BLaER1 treated with 17β-estradiol and CSF1 and Interleukin-3, amounts not matched to agents 10 nM and 100 nM (cell line): ENCODE data around the gene ALDH8A1.
A peak's percentile ranks its signal among the peaks of the same experiment; 100 is the strongest.

Experiments
- H3K27ac ChIP-seq, 11 experiments: shearing (Covaris generic); formaldehyde crosslinking; 2 replicates each; pipeline ENCODE4 v1.8.1; 2022
- H3K27me3 ChIP-seq, 11 experiments: shearing (Covaris generic); formaldehyde crosslinking; 2 replicates each; pipeline ENCODE4 v1.8.1; 2022
- H3K36me3 ChIP-seq, 11 experiments: shearing (Covaris generic); formaldehyde crosslinking; 2 replicates each; pipeline ENCODE4 v1.8.1; 2022
- H3K4me1 ChIP-seq, 10 experiments: shearing (Covaris generic); formaldehyde crosslinking; 2 replicates each; pipeline ENCODE4 v1.8.1; 2022
- H3K4me2 ChIP-seq, 11 experiments: shearing (Covaris generic); formaldehyde crosslinking; 2 replicates each; pipeline ENCODE4 v1.8.1; 2022
- H3K4me3 ChIP-seq, 10 experiments: shearing (Covaris generic); formaldehyde crosslinking; 2 replicates each; pipeline ENCODE4 v1.8.1; 2022
- H3K9ac ChIP-seq, 11 experiments: shearing (Covaris generic); formaldehyde crosslinking; 2 replicates each; pipeline ENCODE4 v1.8.1; 2022
- H3K9me3 ChIP-seq, 11 experiments: shearing (Covaris generic); formaldehyde crosslinking; replicated peaks in 1 of 11; 2 replicates each; pipeline ENCODE4 v1.8.1; 2022
- H4K20me1 ChIP-seq, 11 experiments: shearing (Covaris generic); formaldehyde crosslinking; 2 replicates each; pipeline ENCODE4 v1.8.1; 2022
- Cebpa-rat ChIP-seq, 11 experiments: shearing (Covaris generic); IDR thresholded peaks; 2 replicates each; pipeline ENCODE4 v1.8.1; 2022

The ALDH8A1 gene

DNA sequence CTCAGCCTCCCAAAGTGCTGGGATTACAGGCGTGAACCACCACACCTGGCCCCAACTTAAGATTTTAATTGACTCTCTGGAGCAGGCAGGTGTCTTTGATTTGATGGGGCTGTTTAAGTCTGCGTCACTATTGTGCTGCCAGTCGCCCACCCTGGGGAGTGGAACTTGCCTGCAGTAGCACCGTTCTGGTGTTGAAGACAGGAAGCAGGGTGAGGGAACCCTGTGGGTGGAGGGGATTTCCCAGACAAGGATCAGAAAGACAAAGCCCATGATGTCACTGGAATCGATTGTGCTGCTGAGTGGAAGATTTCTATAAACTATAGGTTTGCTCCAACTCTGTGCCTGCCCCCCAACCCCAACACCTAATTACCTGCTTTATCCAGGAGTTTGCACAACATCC is 11.0 kb downstream of the ALDH8A1 start:
- Histone ChIP-seq H3K9ac (peak overlapping the region in 1 of 11 experiments; percentile 5; a peak in 1 of 22 replicates), H3K4me2 (peak overlapping the region in 10 of 11 experiments; percentile 11 to 62 (median 42); a peak in 13 of 22 replicates), H3K4me1 (peaks cover 5 to 19% (median 7%) of the 10 kb centered on the region in 10 experiments; a peak in 17 of 20 replicates), H3K36me3 (no peaks in the 10 kb centered on the region), H3K9me3 (no peaks in the 10 kb centered on the region), H3K27ac (no peak overlapping the region), H3K27me3 (no peaks in the 10 kb centered on the region), H3K4me3 (no peak overlapping the region), H4K20me1 (no peaks in the 10 kb centered on the region)
- TF ChIP-seq Cebpa-rat (IDR thresholded peaks at IDR 0.05) = no peak

DNA sequence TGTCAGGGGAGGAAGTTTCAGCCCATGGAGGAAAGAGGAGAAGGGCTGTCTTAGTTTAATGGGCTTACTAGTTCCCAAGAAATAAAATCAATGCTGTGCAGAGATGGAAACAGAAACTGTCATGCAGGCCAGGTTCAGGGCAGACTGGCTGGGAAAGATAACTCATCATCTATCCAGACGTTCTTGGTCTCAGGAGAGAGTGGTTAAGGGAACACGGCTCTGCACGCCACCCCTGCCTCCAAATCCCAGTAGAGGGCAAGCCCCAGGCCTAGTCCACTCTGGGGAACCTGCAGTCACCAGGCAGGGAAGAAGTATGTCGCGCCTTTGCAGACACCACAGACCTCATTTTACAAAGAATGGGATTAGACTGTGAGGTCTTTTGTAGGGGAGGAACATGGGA is 12.5 kb downstream of the ALDH8A1 start:
- H3K4me1 ChIP-seq = peaks cover 5 to 19% (median 7%) of the 10 kb centered on the region in 10 experiments; a peak in 17 of 20 replicates
- no peak for TF ChIP-seq Cebpa-rat (IDR thresholded peaks at IDR 0.05)
- H3K4me3 ChIP-seq = no peak overlapping the region
- no peaks in the 10 kb centered on the region for H3K27me3 ChIP-seq
- no peak overlapping the region for H3K9ac ChIP-seq
- peak overlapping the region in 4 of 11 experiments; percentile 10 to 17 (median 13); a peak in 3 of 22 replicates for H3K4me2 ChIP-seq
- H3K9me3 ChIP-seq = no peaks in the 10 kb centered on the region
- no peak overlapping the region for H3K27ac ChIP-seq
- H4K20me1 ChIP-seq = no peaks in the 10 kb centered on the region
- no peaks in the 10 kb centered on the region for H3K36me3 ChIP-seq

DNA sequence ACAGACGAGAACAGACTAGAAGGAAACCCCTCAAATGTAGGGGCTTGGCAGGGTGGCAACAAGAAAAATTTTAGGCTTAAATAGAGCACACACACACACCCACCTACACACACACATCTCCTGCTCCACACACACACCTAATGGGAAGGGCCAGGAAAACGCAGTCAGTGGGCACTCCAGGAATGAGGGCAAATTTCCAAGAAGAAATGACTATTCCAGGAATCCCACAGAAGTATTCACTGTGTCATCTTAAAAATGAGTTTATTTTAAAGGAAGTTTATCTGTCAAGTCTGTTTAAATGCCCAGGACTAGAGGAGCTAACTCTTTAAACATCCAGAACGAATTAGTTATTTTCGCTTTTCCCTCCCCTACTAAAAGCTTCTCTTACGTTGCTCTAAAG is 13.0 kb downstream of the ALDH8A1 start:
- H3K9me3 ChIP-seq = no peaks in the 10 kb centered on the region
- H3K27ac ChIP-seq = no peak overlapping the region
- TF ChIP-seq Cebpa-rat (IDR thresholded peaks at IDR 0.05) = no peak
- H3K4me2 ChIP-seq = no peak overlapping the region
- no peaks in the 10 kb centered on the region for H3K27me3 ChIP-seq
- no peaks in the 10 kb centered on the region for H4K20me1 ChIP-seq
- H3K9ac ChIP-seq = no peak overlapping the region
- H3K36me3 ChIP-seq = no peaks in the 10 kb centered on the region
- peaks cover 5 to 19% (median 7%) of the 10 kb centered on the region in 10 experiments; a peak in 17 of 20 replicates for H3K4me1 ChIP-seq
- no peak overlapping the region for H3K4me3 ChIP-seq

DNA sequence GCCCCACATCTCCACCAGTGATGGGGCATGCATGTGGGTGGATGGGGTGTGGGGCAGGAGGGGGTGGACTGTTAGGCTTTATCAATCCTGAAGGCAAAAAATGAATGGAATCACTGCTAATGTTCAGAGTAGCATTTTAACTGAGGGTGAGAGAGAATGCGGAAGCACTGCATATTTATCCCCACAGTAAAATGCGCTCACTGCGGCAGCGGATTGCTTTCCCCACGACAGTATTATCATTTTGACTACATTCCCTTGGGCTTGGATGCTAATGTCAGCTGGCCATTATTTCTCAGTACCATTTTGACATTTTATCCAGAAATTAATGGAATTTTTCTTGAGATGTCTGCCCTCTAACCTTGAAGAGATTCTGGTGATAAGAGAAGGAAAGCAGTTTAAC is 13.4 kb downstream of the ALDH8A1 start:
- Histone ChIP-seq H3K27me3 (no peaks in the 10 kb centered on the region), H3K4me2 (no peak overlapping the region), H3K4me1 (peaks cover 5 to 19% (median 7%) of the 10 kb centered on the region in 10 experiments; a peak in 17 of 20 replicates), H3K9me3 (no peaks in the 10 kb centered on the region), H3K4me3 (no peak overlapping the region), H3K36me3 (no peaks in the 10 kb centered on the region), H4K20me1 (no peaks in the 10 kb centered on the region), H3K27ac (no peak overlapping the region), H3K9ac (no peak overlapping the region)
- TF ChIP-seq Cebpa-rat (IDR thresholded peaks at IDR 0.05) = no peak

DNA sequence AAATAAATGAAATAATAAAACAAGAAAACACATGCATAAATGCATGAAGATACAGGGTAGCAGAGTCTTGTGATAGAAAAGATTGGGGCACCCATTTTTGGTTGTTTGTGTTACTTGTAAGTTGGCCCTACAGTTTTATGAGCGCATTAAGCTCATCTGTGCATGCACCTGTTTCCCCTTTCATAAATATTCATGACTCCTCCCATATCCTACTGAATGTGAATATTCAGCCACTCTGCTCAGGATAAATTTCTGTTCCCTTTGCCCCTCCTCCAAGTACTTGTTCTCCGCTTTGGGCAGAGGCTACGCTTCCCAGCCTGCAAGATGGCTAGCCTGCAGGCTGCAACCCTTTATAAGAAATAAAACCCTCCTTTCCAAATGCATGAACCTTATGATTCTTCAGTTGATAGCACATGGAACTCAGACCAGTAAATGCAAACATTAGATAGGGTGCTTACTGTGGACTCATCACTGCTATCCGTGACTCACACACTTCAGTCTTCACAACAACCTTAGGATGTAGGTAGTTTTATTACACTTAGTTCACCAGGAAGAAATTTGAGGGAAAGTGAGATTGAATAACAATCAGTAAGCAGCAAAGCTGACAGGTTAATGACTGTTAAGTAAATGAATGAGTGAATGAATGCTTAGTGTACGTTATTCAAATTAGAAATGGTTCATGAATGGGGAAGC is 15.0 kb downstream of the ALDH8A1 start:
- no peak for TF ChIP-seq Cebpa-rat (IDR thresholded peaks at IDR 0.05)

DNA sequence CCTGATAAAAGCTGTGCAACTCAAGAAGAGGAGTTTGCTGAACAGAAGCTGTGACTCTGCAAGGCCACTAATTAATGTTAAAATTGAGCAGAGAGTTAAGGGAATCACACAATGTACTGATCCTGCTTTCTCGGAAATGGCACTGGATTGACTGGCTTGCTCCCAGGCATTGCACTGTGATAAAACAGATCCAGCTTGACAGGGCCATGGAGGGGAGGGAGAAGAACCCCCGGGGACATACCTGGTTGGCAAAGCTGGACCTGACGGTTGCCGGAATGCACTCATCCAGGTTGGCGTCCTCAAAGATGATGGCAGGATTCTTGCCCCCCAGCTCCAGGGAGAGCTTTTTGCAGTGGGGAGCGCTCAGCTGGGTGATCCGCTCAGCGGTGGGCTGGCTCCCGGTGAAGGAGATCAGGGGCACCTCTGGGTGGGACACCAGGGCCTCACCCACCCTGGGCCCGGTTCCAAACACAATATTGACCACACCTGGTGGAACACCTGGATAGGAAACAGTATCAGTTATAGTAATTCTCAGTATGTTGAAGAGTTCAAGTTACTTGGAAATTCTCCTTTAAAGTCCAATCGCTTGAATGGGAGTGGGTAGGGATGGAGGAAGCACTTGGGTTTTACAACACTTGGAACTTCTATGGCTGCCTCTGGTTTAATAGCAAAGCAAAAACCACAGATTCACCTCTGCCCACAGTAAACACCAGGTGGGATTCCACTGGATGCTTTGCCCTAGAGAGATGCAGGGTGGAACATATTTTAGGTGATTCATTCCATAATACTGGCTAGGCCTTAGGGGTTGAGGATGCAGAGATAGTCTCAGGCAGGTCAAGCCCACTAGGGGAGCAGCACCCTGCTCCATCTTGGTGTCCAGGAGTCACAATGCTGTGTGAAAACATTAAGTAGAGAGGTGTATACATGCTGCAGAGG is 17.1 kb downstream of the ALDH8A1 start:
- no peak overlapping the region for H3K4me2 ChIP-seq
- no peak for TF ChIP-seq Cebpa-rat (IDR thresholded peaks at IDR 0.05)
- no peak overlapping the region for H3K4me3 ChIP-seq
- peaks cover 0 to 7% (median 0%) of the 10 kb centered on the region in 10 experiments; a peak in 4 of 20 replicates for H3K4me1 ChIP-seq
- no peak overlapping the region for H3K27ac ChIP-seq
- H3K9me3 ChIP-seq = no peaks in the 10 kb centered on the region
- H4K20me1 ChIP-seq = no peaks in the 10 kb centered on the region
- no peak overlapping the region for H3K9ac ChIP-seq
- H3K36me3 ChIP-seq = no peaks in the 10 kb centered on the region
- no peaks in the 10 kb centered on the region for H3K27me3 ChIP-seq

More for the DNA sequence above, 15.0 kb downstream of the ALDH8A1 start:
- Histone ChIP-seq H3K4me1 (peaks cover 5 to 19% (median 7%) of the 10 kb centered on the region in 10 experiments; a peak in 17 of 20 replicates), H3K27ac (no peak overlapping the region), H3K27me3 (no peaks in the 10 kb centered on the region), H3K4me3 (no peak overlapping the region), H3K9me3 (no peaks in the 10 kb centered on the region), H4K20me1 (no peaks in the 10 kb centered on the region), H3K4me2 (no peak overlapping the region), H3K9ac (no peak overlapping the region), H3K36me3 (no peaks in the 10 kb centered on the region)

DNA sequence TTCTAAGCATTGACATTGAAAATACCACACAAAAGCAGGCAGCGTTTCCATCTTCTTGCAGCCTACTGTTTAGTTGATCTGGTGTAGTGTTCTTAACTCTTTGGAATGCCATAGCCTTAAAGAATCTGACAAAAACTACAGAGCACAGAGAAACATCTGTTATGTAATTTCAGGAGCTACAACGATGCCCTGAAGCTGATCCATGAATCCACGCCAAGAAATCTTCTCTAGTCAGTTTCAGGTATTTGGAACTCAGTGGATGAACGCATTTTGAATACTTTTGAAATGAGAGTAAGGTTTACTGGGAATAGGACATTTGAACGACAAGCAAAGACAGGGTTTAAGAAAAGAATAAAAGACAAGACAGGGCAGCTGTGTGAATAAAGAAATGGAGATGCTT is 17.8 kb downstream of the ALDH8A1 start:
- H3K27me3 ChIP-seq = no peaks in the 10 kb centered on the region
- H3K9ac ChIP-seq = no peak overlapping the region
- H3K36me3 ChIP-seq = no peaks in the 10 kb centered on the region
- no peak for TF ChIP-seq Cebpa-rat (IDR thresholded peaks at IDR 0.05)
- no peaks in the 10 kb centered on the region for H4K20me1 ChIP-seq
- H3K4me1 ChIP-seq = 0 out of 20 replicates have a peak, but pooled peaks cover 0 to under 1% (median 0%) of the 10 kb centered on the region in 10 experiments
- no peak overlapping the region for H3K4me2 ChIP-seq
- H3K27ac ChIP-seq = no peak overlapping the region
- no peak overlapping the region for H3K4me3 ChIP-seq
- H3K9me3 ChIP-seq = no peaks in the 10 kb centered on the region

DNA sequence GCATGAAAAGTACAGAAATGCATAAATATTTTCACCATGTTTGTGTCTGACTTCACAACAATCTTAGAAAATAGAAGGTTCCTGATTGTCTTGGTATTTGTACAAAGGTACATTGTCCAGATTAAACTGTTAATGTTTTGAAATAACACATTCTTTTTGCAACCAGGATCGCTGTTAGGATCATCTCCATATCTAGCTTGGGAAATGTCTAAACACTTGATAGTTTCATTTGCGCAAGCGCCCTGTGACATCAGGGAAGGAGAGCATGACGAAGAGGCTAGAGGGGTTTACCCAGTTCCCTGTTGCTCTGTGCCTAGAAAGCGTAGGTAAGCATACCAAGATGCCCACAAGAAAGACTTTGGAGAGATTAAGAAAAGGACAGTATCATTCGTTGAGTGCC is 19.4 kb downstream of the ALDH8A1 start:
- H3K4me3 ChIP-seq = no peak overlapping the region
- no peak overlapping the region for H3K4me2 ChIP-seq

DNA sequence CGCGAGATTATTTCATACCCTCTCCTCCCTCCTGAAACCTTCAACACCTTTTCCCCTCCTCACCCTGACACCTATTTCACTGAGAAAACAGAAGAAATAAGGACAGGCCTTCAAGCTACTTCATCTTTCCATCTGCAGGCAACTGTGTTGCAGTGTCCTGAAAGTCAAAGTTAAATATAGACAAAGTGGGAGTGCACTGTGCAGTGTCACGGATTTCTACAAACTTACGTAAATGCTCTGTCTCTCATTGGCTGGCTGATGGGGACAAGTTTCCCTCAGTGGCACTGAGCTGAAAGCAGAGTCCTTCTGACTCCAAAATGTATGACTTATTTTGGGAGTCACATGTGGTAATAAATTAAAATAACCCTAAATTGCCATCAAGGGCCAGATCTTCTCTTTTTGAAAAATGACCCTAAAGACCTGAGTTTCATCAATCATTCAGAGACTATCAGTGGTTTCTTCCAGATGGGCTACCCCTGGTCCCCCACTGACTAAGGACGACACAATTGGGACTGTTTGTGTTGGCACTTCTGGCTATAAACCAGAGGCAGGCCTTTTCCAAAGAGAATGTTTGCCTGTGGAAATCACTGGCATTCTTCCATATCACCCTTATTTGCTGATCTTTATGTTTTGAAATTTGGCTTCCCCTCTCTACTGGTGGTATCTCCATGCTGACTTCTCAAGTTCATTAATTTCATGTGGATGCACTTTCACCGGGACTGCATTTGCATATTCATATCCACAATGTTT is 21.6 kb downstream of the ALDH8A1 start:
- Histone ChIP-seq H3K9me3 (no peaks in the 10 kb centered on the region), H4K20me1 (no peaks in the 10 kb centered on the region), H3K4me2 (no peak overlapping the region), H3K27ac (no peak overlapping the region), H3K36me3 (no peaks in the 10 kb centered on the region), H3K4me3 (no peak overlapping the region), H3K9ac (no peak overlapping the region), H3K4me1 (no peaks in the 10 kb centered on the region), H3K27me3 (no peaks in the 10 kb centered on the region)
- no peak for TF ChIP-seq Cebpa-rat (IDR thresholded peaks at IDR 0.05)

More for the DNA sequence above, 19.4 kb downstream of the ALDH8A1 start:
- Histone ChIP-seq H3K9ac (no peak overlapping the region), H3K27ac (no peak overlapping the region), H3K9me3 (no peaks in the 10 kb centered on the region), H3K4me1 (no peaks in the 10 kb centered on the region), H3K27me3 (no peaks in the 10 kb centered on the region), H3K36me3 (no peaks in the 10 kb centered on the region), H4K20me1 (no peaks in the 10 kb centered on the region)
- no peak for TF ChIP-seq Cebpa-rat (IDR thresholded peaks at IDR 0.05)
